Embryonic facial prominence (tissue), 1 donor: ENCODE data around the gene CPNE8.
"Not testable (repeated sequence)": the region's sequence is repeated elsewhere in the genome, so short reads cannot be mapped to it uniquely, and the experiment has no call there.

ENCODE experiments used
- DNase-seq: peaks from one replicate; pipeline ENCODE4 v3.0.0-alpha.2; 2016; ENCODE audit errors: extremely low spot score

CPNE8 gene

DNA sequence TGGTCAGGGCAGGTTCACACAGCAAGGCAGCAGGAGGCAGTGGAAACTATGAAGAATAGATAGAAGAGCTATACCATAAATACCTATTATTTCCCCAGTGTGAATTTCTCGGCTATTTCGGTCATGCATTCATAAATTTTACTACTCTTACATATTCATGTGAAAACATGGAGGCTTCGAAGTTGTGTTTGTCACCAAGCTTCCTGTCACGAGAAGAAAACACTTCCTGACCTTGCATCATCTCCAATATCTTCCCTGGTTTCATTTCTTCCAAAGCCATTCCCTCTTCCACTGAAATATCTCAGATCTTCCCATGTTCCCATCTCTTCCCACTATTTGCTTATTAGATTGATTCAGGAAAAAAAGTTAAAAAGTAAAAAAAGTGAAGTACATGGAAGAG lies 80.4 kb downstream of the CPNE8 start:
- no peak for DNase-seq

DNA sequence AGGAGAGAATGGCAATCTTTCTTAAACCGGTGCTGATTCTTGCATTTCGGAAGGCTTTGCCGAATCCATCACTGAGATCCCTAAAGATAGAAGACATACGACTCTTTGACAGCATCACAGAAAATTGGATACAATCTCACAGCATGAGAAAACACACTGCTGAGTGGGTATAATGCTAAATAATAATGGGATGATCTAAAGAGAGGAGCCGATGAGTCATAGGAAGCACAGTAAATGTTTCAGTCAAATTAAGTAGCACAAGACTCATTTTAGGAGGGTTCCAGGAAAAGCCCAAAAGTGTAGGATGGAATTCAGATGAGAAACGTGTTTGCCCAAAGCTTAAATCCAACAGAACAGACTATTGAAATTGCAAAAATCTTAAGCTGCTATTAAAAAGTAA lies 81.7 kb downstream of the CPNE8 start:
- DNase-seq, result no peak

DNA sequence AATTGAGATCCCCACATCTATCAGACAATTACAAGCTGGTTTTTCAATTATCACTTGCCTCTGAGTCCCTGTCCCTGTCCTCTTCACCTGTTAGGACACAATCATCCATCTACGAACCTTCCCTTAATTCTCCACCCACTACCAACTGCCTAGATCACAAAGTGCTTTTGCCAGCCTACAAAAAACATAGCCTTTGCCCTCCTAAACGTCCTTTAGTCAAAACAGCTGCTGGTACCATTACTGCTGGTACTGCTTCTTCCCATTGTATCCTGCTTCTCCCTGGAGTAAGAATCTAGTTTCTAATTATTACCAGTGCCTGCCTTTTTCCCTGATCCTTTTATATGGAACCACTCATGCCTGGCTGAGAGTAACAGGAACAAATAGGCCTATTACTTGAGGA lies 82.1 kb downstream of the CPNE8 start:
- DNase-seq, result no peak

DNA sequence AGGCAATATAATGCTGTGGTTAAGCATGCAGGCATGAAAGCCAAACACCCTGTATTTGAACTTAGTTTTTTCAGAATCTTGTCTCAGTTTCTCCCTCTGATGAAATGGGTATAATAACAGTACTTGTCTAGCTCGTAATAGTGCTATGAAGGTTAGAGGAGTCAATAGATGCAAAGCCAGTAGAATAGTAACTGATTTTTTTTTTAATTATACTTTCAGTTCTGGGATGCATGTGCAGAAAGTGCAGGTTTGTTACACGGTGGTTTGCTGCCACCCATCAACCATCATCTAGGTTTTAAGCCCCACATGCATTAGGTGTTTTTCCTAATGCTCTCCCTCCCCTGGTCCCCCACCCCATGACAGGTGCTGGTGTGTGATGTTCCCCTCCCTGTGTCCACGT lies 87.4 kb downstream of the CPNE8 start:
- no peak for DNase-seq

DNA sequence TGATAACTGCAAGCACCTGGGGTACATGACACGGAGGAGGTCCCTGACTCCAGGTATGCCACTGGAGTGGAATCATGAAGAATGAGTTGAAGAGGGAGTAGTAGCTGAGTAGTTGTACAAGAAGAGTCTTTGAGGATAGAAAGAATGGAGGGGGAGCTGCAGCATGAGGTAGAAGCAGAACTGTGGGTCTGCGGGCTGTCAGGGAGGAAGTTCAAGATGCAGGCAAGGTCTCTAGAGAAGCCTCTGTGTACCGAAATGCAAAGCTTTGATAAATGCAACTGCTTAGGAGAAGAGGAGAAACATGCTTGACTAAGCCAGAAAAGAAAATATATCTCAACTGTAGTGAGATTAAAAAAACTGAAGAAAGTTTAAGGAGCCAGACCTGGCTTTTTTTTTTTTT lies 91.5 kb downstream of the CPNE8 start:
- no peak for DNase-seq

DNA sequence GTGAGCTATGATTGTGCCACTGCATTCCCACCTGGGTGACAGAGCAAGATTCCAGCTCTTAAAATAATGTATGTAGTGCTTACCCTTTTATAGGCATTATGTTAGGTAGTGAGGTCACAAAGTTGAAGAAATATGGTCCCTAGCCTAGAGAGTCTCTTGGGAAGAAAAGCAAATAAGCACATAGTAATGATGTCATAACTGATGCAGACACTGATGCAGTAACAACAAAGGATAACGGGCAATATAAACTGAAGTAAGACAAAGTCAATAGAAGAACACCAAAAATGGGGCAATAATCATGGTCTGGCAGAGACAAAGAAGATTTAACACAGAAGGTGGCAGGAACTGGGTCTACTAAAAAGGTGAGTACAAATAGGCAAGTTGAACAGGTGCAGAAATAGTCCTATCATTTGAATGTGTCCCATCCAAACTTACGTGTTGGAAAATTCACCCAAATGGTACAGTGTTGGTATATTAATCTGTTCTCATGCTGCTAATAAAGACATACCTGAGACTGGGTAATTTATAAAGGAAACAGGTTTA lies 93.5 kb downstream of the CPNE8 start:
- DNase-seq, result no peak

DNA sequence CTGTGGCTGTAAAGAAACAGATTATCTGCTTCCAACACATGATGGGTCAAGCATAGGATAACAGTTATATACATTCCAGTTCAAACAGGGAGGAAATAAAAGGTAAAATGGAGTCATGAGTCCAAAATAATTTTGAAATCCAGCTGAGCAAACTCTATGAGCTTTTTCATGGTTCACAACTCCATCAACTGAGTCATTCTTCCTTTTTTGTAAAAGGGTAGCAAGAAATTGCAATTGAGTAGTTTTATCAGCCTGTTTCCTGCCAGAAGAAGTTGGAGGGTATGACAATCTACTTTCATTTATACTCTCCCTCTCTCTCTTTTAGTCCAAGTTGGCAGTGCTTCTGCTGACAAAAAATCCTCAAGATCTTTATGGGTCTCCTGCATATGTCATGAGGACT lies 95.6 kb downstream of the CPNE8 start:
- DNase-seq, result no peak

DNA sequence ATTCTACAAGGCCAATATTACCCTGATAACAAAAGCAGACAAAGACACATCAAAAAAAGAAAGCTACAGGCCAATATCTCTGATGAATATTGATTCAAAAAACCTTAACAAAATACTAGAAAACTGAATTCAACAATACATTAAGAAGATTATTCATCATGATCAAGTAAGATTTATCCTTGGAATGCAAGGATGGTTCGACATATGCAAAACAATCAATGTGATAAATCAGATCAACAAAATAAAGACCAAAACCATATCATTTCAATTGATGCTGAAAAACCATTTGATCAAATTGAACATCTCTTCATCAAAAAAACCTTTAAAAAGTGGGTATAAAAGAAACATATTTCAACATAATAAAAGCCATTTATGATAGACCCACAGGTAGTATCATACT lies 117.3 kb downstream of the CPNE8 start:
- DNase-seq, result no peak

DNA sequence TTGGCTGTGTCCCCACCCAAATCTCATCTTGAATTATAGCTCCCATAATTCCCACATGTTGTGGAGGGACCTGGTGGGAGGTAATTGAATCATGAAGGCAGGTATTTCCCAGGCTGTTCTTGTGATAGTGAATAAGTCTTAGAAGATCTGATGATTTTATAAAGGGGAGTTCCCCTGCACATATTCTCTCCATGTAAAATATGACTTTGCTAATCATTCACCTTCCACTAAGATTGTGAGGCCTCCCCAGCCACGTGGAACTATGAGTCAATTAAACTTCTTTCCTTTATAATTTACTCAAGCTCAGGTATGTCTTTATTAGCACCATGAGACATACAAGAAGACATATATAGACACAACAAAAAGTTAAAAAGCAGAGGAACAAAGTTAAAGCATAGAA lies 120.0 kb downstream of the CPNE8 start:
- DNase-seq, result no peak

DNA sequence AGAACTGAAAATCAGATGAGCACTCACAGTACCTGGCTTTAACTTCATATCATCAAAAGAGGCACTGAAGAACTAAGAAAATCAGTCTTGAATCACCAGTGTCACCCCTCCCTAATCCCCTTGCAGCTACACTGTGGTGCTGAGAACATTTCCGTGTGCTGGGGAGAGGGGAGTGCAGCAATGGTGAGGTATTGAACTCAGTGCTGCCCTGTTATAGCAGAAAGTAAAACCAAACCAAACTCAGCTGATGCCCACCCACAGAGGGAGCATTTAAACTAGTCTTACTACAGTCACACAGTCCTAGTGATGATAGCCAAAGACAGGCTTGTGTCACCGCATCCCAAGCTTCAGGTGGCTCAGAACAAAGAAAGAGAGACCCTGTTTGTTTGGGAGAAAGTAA lies 122.1 kb downstream of the CPNE8 start:
- DNase-seq, result no peak

DNA sequence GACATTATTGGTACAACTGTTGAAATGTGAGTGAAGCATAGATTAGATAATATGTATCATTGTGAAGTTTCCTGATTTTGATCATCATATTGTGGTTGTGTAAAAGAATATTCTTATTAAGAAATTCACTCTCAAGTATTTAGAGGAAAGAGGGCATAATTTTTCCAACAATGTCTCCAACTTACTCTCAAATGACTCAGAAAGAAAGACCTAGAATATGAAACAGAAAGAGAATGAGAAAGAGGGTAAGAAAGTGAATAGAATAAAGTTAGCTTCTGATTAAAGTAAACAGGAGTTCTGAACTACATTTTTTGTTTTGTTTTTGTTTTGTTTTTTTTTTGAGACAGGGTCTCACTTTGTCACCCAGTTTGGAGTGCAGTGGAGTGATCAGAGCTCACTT lies 123.0 kb downstream of the CPNE8 start:
- DNase-seq, result no peak

DNA sequence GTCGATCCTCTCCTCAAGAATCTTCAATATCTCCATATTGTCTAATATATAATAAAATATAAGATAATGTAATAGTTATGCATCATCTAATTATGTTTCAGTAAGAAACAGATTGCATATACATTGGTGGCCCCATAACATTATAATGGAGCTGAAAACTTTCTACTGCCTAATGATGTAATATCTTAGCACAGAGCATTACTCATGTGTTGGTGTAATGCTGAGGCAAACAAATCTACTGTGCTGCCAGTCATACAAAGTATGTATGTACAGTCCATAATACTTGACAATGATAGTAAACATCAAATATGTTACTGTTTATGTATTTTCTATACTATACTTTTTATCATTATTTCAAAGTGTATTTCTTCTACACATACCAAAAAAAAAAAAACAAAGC lies 128.7 kb downstream of the CPNE8 start:
- DNase-seq, result no peak

DNA sequence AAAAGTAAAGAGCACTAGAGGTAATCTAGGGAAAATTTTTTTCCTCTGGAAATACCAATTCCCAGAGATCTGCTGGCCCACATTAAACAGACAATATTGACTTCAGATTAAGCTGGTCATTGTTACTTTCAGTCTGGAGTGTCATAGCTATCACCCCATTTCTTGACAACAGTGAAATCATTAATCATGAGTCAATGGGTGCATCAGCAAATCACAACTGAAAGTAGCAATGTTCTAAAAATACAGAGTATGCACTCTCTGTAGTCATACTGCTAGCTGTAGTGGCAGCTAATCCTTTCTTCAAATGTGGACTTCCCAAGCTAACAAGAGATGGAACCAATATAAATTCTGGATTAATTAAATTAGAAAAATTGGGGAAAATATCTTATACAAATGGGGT lies 129.9 kb downstream of the CPNE8 start:
- no peak for DNase-seq

DNA sequence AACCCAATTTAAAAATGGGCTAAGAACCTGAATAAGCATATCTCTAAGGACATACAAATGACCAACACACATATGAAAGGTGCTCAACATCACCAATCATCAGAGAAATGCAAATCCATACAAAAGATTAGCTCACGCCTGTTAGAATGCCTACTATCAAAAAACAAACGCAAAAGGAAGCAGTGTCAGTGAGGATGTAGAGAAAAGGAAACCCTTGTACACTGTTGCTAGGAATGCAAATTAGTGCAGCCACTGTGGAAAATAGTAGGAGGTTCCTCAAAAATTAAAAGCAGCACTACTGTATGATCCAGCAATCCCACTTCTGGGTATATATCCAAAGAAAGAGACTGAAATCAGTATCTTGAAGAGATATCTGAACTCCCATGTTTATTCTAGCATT lies 133.0 kb downstream of the CPNE8 start:
- no peak for DNase-seq

DNA sequence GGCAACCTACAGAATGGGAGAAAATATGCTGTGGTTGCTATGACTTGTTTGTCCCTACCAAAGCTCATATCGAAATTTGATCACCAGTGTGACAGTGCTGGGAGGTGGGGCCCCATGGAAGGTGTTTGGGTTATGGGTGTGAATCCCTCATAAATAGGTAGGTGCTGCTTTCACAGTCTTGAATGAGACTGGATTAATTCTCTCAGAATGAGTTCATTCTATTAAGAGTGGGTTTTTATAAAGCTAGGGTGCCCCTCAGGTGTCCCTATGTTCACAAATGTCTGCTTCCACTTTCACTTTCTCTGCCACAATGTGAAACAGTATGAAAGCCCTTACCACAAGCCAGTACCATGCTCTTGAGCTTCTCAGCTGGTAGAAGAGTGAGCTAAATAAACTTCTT lies 133.5 kb downstream of the CPNE8 start:
- DNase-seq, result no peak

DNA sequence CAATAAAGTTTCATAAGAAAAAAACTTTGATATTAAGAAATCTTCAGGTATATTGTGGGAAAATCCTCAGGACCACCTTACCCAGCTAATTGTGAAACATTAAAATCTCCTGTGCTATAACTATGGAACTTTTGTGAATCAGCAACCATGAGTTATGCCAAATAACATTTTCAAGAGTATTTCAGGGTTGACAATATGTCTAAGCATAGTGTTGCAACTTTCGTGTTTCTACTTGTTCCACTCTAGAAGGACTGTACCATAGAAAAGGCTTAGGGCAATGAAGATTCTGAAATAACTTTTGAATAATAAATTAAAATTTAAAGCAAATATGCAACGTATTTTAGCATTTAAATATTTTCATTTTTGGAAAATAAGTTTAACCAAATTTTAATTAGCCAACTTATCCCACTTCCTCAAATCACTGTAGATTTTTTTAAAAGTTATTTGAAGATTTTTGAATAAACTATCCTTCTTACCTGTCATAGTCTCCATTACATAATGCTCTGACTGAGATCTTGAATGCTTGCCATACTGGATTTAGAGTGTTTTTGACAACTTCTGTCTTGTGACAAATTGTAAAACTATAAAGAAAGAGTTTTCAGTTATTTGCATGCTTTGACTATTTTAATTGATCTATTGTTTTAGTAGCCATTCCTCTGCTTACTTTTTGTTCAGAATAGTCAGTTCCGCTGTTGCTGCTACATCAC lies 143.6 kb downstream of the CPNE8 start:
- DNase-seq, result no peak

DNA sequence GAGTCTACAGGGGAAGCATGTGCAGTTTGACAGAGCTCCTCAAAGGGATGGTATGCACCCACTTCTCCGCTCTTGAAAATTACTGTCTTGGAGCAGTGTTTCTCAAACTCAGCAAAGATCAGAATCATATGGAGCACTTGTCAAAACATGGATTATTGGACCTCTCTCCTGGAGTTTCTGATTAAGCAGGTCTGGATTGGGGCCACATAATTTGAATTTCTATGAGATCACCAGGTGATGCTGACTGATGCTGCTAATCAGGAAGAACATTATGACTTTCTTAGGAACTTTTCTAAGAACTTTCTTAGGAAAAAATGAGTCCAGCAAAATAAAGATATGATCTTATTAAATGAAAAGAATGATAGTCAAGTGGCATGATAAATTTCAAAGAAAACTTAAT lies 144.3 kb downstream of the CPNE8 start:
- no peak for DNase-seq

DNA sequence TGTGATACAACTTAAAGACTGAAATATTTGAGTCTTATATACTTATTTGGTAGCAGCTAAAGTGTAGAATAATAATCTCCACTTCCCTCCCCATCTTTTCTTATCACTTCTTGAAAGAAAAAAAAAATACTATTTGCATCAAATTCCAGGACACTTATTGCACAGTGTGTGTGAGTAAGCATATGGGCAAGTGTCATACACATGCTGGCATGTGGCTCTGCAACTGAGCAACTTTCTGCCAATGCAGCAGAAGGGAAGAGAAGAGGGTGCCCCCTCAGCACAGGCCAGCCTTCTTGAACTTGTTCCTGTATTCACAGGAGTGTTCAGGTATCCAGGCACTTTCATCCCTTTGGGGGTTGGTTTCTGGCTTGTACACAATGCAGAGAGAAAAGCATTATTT lies 145.8 kb downstream of the CPNE8 start:
- DNase-seq, result no peak

DNA sequence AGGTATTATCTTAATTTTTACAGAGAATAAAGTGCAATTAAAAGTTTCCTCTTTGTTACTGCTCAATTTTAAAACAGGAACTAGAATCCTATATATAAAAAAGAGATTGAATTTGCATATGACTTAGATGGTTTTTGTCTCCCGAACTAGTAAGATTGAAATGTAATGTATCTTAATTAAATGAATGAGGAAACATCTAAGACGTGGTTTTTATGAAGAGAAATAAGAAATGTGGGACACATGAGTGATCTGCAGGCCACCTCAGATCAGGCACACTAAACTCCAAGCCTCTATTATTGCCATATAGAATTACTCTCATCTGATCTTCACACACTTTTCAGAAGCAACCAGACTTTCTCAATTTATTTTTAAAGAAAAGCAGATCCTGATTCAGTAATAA lies 158.6 kb downstream of the CPNE8 start:
- no peak for DNase-seq

DNA sequence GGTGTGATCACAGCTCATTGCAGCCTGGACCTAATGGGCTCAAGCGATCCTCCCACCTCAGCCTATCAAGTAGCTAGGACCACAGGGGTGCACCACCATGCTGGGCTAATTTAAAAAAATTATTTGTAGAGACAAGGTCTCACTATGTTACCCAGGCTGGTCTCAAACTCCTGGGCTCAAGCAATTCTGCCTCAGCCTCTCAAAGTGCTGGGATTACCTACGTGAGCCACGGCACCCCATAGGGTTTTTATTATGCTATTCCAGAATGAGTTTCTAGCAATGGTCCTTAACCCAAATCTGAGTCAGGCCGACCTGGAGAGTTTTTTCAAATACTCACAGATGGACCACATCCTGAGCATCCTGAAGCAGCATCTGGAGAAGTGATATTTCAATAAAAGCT lies 159.8 kb downstream of the CPNE8 start:
- no peak for DNase-seq

DNA sequence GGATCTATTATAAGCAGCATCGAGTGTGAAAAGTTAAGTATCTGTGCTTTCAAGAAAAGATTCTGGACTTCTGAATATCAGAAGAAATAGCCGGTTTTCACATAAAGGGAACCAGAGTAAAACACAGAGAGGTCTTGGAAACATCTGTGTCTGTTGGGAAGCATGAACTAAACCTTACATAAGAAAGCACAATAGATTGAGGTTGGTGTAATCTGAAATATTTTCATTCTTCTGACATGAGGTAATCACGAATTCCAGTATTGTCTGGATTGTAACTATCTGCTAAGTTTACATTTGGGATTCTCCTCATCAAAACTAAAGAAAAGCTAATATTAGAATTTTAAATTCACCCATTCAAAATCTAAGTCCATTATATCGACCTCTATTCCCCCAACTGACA lies 161.3 kb downstream of the CPNE8 start:
- no peak for DNase-seq

DNA sequence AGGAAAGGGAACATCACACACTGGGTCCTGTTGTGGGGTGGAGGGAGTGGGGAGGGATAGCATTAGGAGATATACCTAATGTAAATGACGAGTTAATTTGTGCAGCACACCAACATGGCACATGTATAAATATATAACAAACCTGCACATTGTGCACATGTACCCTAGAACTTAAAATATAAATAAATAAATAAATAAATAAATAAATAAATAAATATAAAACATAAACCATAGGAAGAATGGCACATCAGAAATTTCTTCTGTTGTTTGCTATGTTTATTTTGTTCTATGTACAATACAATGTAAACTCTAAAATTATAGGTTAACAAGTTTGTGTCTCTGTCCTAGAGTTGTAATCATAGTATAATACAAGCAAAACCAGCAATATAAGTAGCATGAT lies 162.9 kb downstream of the CPNE8 start:
- DNase-seq, result not testable (repeated sequence)

DNA sequence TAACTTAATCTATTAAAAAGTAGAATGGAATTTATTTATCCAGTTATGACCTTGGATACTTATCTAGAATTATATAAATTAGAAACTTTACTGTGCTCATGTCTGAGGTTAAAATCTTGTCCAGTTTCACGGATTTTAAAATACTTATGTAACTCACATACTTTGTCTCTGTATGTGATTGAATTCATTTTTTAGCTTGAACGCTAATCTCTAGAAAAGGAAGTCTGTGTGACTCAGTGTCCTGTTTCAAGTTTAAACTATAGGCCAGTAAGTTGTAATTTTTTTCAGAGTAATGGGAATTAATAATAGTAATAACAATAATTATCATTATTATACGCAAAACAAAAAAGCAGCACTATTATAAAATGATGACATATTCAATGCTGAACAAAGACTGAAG lies 168.6 kb downstream of the CPNE8 start:
- no peak for DNase-seq

DNA sequence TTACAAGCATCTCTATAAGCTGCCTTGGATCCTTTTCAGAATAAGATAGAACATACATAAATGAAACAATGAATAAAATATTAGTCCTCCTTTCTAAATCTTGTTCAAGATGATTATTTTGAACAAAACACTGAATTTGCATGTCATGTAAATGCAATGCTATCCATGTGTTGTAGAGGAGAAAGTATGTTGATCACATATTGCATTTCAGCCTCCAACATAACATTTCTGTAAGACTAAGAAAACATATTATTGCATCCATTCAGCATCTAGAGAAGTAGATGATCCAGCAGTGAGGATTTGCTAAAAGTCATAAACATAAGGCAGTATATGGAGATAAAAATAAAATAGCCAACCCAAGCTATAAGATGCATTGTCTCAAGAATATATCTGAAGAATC lies 172.6 kb downstream of the CPNE8 start:
- DNase-seq, result no peak
